H1 (cell line): ENCODE data around the gene IFNK.

Source experiments
- BRCA1 ChIP-seq: IDR thresholded peaks from 2 replicates; pipeline ENCODE4 v1.6.1; 2012; ENCODE audit warnings: low read depth, low read length, improper control_type of control experiment
- CTCF ChIP-seq, 3 experiments: IDR thresholded peaks; 1 replicate in 2 of 3; 2 replicates in 1 of 3; pipeline versions ENCODE4 v1.5.1 to v1.6.1; 2011; ENCODE audit warnings: low read length in 3 of 3, mild to moderate bottlenecking in 3 of 3, inconsistent platforms in 2 of 3, low read depth in 1 of 3, moderate library complexity in 1 of 3; ENCODE audit not compliant: insufficient read depth in 1 of 3; ENCODE audit errors: control extremely low read depth in 1 of 3
- EGR1 ChIP-seq: IDR thresholded peaks from 2 replicates; pipeline ENCODE4 v1.6.1; 2011; ENCODE audit warnings: low read depth, low read length, borderline replicate concordance
- EP300 ChIP-seq, 2 experiments: IDR thresholded peaks; 1 replicate in 1 of 2; 2 replicates in 1 of 2; pipeline ENCODE4 v1.6.1; 2011 to 2012; ENCODE audit warnings: low read depth in 2 of 2, low read length in 2 of 2, mild to moderate bottlenecking in 2 of 2, borderline replicate concordance in 1 of 2, inconsistent platforms in 1 of 2, moderate library complexity in 1 of 2
- EZH2 ChIP-seq: fragments of 200-600 bp; sonication (generic); IDR thresholded peaks from 2 replicates; pipeline ENCODE4 v1.7.1; 2012; ENCODE audit warnings: low read depth, mild to moderate bottlenecking, moderate library complexity, low read length, inconsistent platforms; ENCODE audit not compliant: severe bottlenecking
- GABPA ChIP-seq: IDR thresholded peaks from 2 replicates; pipeline ENCODE4 v1.6.1; 2011; ENCODE audit warnings: mild to moderate bottlenecking, low read length, moderate library complexity, borderline replicate concordance; ENCODE audit not compliant: insufficient read depth
- MAX ChIP-seq: IDR thresholded peaks from 2 replicates; pipeline ENCODE4 v1.6.1; 2012; ENCODE audit warnings: inconsistent platforms
- POLR2AphosphoS5 ChIP-seq: IDR thresholded peaks from 2 replicates; pipeline ENCODE4 v1.6.1; 2011; ENCODE audit warnings: low read depth, low read length
- RAD21 ChIP-seq, 2 experiments: IDR thresholded peaks in 1 of 2; conservative IDR thresholded peaks in 1 of 2; 2 replicates each; pipeline ENCODE4 v1.6.1; 2011; ENCODE audit warnings: low read depth in 2 of 2, low read length in 2 of 2, improper control_type of control experiment in 1 of 2, inconsistent platforms in 1 of 2, mild to moderate bottlenecking in 1 of 2, moderate library complexity in 1 of 2
- SP1 ChIP-seq: IDR thresholded peaks from 2 replicates; pipeline ENCODE4 v1.6.1; 2011; ENCODE audit warnings: low read depth, low read length
- SP2 ChIP-seq: IDR thresholded peaks from 2 replicates; pipeline ENCODE4 v1.6.1; 2012; ENCODE audit warnings: mild to moderate bottlenecking, low read length, inconsistent platforms
- ZNF274 ChIP-seq: IDR thresholded peaks from 2 replicates; pipeline ENCODE4 v1.7.0; 2012; ENCODE audit warnings: low read length, borderline replicate concordance; ENCODE audit errors: extremely low read depth

GRCh38 chr9:27476870-27477515, 47.1 kb upstream of the IFNK start:
- TF ChIP-seq CTCF (IDR thresholded peaks at IDR 0.05; ENCODE audit: control extremely low read depth in 1 of 3, insufficient read depth in 1 of 3, low read depth in 1 of 3, low read length in 3 of 3), result no peak
- TF ChIP-seq RAD21 (IDR thresholded peaks at IDR 0.05 in 1 of 2, conservative IDR thresholded peaks at IDR 0.05 in 1 of 2; ENCODE audit: low read depth in 2 of 2, low read length in 2 of 2), result no peak
- TF ChIP-seq SP1, result no peak
- no peak for TF ChIP-seq EGR1
- TF ChIP-seq MAX, result no peak
- no peak for TF ChIP-seq EP300 (IDR thresholded peaks at IDR 0.05; ENCODE audit: borderline replicate concordance in 1 of 2, low read depth in 2 of 2, low read length in 2 of 2)
- TF ChIP-seq POLR2AphosphoS5, result no peak
- no peak for TF ChIP-seq ZNF274
- no peak for TF ChIP-seq BRCA1
- TF ChIP-seq SP2, result no peak
- no peak for TF ChIP-seq GABPA
- no peak for TF ChIP-seq EZH2
